HG03354 (cell line): ENCODE measurements around the gene CELA3A.
"Not testable (repeated sequence)": the region's sequence is repeated elsewhere in the genome, so short reads cannot be mapped to it uniquely, and the experiment has no call there.

Experiments used
- ATAC-seq: cut with Tn5 transposase; IDR thresholded peaks from one replicate; pipeline ENCODE4 v1.9.1; 2021; ENCODE audit warnings: mild to moderate bottlenecking; ENCODE audit not compliant: unreplicated experiment, poor library complexity, severe bottlenecking

Gene CELA3A, protein sequence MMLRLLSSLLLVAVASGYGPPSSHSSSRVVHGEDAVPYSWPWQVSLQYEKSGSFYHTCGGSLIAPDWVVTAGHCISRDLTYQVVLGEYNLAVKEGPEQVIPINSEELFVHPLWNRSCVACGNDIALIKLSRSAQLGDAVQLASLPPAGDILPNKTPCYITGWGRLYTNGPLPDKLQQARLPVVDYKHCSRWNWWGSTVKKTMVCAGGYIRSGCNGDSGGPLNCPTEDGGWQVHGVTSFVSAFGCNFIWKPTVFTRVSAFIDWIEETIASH

DNA sequence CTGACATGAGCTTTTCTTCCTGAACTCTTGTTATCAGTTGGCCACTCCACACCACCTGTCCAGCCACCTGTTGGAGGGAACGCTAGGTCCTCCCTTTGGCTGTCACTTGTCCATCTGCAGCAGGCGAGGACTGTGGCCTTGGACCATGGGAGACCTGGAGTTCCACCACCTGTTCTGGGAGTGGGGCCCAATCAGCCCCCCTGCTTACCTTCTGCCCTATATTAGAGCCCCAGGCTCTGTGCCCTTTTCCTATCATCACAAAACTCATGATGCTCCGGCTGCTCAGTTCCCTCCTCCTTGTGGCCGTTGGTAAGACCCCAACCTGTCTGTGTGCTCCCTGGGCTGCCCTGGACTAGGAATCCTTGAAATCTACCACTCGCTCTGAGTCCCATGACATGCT is at the start of gene CELA3A:
TSS of gene CELA3A (plus strand) at position 249 of the 400 bp plus-strand sequence. CDS start at position 267, 18 bp downstream.
- no peak for ATAC-seq

DNA sequence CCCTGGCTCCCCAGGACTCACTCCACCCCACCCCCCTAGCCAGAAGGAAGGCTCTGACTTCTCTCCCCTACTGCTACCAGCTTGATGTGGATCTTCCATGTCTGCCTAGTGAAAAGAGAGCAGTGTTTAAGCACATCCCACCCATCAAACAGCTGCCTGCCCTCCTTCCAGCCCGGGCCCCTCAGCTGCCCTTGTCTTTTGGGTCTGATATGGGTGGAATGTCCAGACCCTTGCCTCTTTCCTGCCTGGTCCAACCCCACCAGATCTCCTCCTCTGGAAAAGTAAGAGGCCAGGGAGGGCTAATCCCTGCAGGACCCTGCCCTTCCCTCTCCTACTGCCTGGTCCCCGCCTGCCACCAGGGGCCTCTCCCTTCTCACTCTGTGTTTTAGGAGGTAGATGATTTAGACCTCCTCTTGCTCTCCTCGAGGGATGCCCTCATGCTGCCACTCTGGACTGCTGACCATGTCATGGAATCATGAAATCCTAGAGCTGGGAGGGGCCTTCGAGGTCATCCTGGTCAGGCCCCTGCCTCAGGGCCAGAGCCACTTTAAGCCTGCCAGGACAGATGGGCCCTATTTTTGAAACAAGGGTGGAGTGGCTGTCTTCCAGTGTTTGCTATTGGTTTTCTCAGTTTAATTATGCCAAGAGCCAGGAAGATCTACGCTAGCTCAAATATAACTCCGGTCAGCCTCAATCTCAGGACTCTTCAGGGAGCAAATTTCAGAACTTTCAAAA is 48.5 kb upstream of the CELA3A start:
- no peak for ATAC-seq

GRCh38 chr1:21955058-21955457 is 46.4 kb upstream of the CELA3A start:
- no peak for ATAC-seq

GRCh38 chr1:21955501-21956281 is 45.8 kb upstream of the CELA3A start:
- no peak for ATAC-seq

DNA sequence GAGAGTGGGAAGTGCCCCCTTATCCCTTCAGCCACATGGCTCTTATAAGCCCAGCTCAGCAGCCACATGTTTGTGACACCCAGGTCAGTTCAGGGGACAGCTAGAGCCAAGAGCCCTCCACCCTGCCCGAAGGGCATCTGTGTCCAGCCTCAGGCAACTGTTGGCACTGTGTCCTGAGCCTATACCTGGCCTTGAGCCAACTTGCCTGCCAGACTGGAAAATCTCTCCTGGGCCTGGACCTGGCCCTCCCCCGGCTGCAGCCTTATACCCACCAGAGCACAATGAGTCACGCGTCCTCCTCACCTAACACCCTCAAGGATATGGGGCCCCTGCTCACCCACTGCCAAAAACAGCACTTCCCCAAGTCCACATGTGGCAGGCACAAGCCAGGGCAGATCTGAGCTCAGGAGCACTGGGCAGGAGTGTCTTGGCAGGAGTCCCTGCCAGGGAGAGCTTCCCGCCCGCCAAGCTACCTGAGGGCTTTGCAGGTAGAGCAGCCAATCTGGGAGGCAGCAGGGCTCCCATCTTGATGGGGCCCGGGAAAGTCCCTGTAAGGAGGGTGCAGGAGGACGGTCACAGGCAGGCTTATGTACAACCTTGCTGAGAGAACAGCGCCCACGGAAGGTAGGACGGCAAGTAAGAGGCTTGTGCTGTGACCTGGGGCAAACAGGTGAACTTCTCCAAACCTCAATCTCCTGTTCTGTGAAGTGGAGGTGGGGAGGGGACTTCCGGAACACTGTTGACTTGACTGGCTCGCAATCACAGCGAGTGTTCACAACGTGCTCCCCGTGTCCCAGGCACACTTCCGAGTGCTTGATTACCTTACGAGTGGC is 44.5 kb upstream of the CELA3A start:
- no peak for ATAC-seq

DNA sequence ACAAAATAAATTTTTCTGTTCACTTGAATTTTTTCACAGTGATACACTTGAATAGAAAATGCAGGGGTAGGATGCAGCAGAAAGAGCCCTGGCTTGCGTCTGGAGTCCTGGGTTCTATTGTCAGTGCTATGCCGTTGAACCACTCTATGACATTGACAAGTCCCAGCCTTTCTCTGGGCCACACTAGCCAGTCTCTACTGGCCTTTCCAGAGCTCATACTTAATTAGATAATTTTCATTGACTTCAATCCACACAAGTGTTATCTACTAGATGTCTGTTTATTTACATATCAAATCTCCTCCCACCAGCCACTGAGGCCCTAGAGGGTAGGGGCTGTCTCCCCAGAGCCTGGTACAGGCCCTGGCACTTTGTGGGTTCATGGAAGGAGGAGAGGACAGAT is 40.1 kb upstream of the CELA3A start:
- no peak for ATAC-seq

- no peak for ATAC-seq
These were observed 39.7 kb upstream of the CELA3A start for GRCh38 chr1:21961799-21962198.

DNA sequence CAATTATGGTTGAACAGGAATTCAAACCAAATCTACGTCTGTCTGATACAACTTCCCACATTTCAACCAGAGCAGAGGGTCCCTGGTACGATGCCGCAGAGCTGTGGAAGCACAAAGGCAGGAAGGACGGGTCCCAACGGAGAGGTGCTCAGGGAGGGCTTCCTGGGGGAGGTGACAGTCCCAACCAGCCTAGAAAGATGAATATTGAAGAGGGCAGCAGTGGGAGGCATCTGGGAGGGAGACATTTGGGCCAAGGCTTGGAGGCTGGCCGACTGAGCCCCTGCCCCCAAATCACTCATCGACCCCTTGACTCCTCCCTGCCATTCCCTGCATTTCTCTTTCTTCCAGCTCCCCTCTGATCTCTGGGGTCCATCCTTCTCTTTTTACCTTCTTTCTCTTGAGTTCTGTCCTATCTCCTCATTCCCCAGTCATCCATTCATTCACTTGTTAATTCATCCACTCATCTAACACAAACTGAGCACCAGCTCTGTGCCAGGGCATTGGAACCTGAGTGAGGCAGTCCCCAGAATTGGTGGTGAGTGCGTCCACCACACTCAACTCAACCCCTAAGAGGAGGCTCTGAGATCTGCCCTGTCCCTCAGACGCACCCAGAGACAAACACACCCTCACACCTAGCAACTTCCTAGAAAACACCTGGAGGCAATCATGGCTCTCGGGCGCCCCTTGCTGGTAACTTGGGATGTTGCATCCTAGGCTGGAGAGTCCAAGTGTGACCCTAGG is 37.8 kb upstream of the CELA3A start:
- no peak for ATAC-seq

- no peak for ATAC-seq
These were observed 35.0 kb upstream of the CELA3A start for GRCh38 chr1:21966247-21967000.

DNA sequence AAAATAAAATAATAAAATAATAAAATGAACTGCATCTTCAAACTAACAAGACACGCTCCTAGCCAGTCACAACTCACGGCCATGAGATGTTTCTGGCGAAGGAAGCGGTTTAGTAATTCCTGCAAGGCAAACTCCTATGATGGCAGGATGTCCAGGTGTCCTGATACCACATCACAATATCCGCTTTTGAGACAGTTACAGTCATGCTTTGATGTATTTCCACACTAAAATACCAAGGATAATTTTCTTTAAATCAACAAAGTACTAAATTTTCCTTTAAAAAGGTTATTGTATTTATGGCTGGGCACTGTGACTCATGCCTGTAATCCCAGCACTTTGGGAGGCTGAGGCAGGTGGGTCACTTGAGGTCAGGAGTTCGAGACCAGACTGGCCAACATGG is 34.2 kb upstream of the CELA3A start:
- not testable (repeated sequence) for ATAC-seq

DNA sequence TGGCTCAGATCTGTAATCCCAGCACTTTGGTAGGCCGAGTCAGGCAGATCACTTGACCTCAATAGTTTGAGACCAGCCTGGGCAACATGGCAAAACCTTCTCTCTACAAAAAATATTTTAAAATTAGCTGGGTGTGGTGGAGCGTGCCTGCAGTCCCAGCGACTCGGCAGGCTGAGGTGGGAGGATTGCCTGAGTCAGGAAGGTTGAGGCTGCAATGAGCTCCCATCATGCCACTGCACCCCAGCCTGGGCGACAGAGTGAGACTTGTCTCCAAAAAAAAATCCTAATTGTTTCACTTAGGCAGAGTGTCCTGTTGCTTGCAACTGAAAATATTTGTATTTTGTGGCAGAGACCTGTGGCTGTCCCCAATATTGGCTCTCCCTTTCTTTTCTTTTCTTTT is 32.4 kb upstream of the CELA3A start:
- ATAC-seq = not testable (repeated sequence)

GRCh38 chr1:21970523-21970922 is 30.9 kb upstream of the CELA3A start:
- ATAC-seq = not testable (repeated sequence)

DNA sequence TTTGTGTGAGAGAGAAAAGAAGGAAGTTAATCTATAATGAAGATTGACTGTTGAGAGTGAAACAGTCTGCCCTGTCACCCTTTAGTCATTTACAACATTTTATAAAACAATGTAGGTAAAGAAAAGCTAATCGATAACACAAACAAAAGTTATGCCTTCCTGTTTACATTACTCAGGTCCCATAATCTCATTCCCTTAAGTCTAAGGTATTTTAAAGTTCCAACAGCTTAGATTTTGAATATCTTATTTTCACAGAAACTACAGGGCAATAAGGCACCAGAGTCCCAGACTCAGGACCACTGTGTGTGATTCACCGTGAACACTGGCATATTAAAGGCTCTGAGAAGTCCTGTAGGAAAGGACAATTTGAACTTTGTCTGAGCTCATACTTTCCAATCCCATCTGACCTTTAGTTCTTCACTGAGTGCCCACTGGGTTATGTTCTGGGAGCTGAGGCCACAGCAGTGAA is 28.4 kb upstream of the CELA3A start:
- ATAC-seq = not testable (repeated sequence)

- not testable (repeated sequence) for ATAC-seq
These were observed 27.5 kb upstream of the CELA3A start for GRCh38 chr1:21973948-21974347.

DNA sequence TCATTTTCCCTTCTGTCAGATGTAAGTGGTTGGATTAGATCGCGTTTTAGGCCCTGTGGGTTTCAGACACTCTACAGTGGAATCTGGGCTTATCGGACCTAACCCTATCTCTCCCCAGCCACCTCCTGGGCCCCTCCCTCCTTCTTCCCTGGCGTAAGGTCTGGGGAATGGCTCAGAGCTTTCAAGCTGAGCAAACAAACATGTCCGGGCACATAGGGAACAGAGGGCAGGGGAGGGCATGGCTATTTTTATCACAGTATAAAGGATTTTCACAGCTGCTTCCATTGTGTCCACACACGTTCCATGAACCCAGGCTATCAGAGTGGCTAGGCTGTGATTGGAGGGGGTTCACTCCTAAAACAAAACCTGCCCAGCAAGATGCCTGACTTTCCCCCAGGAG is 26.8 kb upstream of the CELA3A start:
- ATAC-seq = not testable (repeated sequence)

- ATAC-seq = not testable (repeated sequence)
These were observed 26.2 kb upstream of the CELA3A start for GRCh38 chr1:21975296-21975695.

- ATAC-seq = not testable (repeated sequence)
These were observed 24.7 kb upstream of the CELA3A start, which contains the start of gene CELA3B for GRCh38 chr1:21976703-21977239. Gene CELA3B, plus strand, starts transcription at chr1:21977022. Its CDS starts 18 bp downstream, at chr1:21977040.

DNA sequence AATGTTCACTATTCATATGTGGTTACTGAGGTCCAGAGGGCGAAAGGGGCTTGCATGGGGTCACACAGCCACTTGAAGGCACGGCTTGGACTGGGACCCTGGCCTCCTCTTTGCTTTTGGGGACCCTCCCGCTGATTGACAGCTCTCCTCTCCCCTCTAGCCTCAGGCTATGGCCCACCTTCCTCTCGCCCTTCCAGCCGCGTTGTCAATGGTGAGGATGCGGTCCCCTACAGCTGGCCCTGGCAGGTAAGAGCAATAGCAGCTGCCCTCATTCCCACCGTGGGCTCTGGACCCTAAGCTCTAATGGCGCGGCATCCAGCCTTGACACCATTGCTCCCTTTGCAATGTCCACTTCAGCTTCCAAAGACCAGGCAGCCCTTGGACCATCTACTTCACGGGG is 23.2 kb upstream of the CELA3A start:
- not testable (repeated sequence) for ATAC-seq
